SK-N-SH treated with all-trans-retinoic acid at 6 μM for 48 hours (cell line): Measurements from ENCODE around the gene MTCL1.

Experiments used
- ARNTL ChIP-seq: fragments of 450-650 bp; formaldehyde crosslinking; IDR thresholded peaks from 2 replicates; pipeline ENCODE4 v1.5.0; 2020; ENCODE audit warnings: low read depth, mild to moderate bottlenecking, moderate library complexity, borderline replicate concordance
- ESRRG ChIP-seq: fragments of 250-450 bp; sonication (Bioruptor Pico); IDR thresholded peaks from 2 replicates; pipeline ENCODE4 v1.6.1; 2021; ENCODE audit warnings: mild to moderate bottlenecking
- POU6F1 ChIP-seq: fragments of 250-450 bp; sonication (Bioruptor Pico); IDR thresholded peaks from 2 replicates; pipeline ENCODE4 v1.8.0; 2021; ENCODE audit warnings: low read depth, mild to moderate bottlenecking, moderate library complexity, borderline replicate concordance
- RARB ChIP-seq: fragments of 250-450 bp; sonication (Bioruptor Pico); IDR thresholded peaks from 2 replicates; pipeline ENCODE4 v1.8.0; 2021; ENCODE audit warnings: mild to moderate bottlenecking, moderate library complexity
- ZFP3 ChIP-seq: fragments of 250-450 bp; sonication (Bioruptor Pico); IDR thresholded peaks from 2 replicates; pipeline ENCODE4 v1.5.0; 2020; ENCODE audit warnings: mild to moderate bottlenecking, moderate library complexity
- TF ChIP-seq, protein P1 (sequence below): fragments of 250-450 bp; sonication (Bioruptor Pico); IDR thresholded peaks from 2 replicates; pipeline ENCODE4 v1.8.0; 2020; ENCODE audit warnings: mild to moderate bottlenecking, moderate library complexity, borderline replicate concordance
- TF ChIP-seq, protein P2 (sequence below): fragments of 250-450 bp; sonication (Bioruptor Pico); IDR thresholded peaks from 2 replicates; pipeline ENCODE4 v1.5.1; 2020; ENCODE audit warnings: low read depth, mild to moderate bottlenecking, moderate library complexity

DNA sequence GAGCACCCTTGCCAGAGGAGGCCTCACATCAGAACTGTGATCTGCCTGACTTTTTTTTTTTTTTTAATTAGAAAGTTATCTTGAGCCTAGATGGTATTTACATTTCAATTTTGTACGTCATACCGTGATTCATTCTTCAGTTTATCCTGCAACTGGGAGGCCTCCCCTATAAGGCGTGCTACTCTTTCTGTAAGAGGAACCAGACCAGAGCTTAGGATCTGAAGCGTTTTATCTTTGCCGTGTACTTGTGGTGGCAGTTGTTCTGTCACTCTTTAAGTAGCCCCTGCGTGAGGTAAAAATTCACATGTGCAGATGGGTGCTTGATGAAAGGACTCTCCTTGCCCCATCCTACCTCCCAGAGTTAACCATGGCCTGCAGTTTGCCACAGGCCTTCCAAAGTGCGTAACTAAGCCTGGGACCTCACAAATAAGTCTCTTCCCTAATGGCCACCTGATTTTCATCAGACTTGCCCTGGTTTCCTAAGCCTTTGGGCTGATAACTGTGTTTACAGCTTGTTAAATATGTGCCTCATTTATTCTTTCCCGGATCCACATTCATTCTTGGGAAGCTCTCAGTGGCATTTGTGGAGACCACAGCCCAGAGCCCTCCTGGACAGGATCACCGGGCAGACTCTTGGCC lies 96.0 kb downstream of the MTCL1 start:
- TF ChIP-seq, protein P1, sequence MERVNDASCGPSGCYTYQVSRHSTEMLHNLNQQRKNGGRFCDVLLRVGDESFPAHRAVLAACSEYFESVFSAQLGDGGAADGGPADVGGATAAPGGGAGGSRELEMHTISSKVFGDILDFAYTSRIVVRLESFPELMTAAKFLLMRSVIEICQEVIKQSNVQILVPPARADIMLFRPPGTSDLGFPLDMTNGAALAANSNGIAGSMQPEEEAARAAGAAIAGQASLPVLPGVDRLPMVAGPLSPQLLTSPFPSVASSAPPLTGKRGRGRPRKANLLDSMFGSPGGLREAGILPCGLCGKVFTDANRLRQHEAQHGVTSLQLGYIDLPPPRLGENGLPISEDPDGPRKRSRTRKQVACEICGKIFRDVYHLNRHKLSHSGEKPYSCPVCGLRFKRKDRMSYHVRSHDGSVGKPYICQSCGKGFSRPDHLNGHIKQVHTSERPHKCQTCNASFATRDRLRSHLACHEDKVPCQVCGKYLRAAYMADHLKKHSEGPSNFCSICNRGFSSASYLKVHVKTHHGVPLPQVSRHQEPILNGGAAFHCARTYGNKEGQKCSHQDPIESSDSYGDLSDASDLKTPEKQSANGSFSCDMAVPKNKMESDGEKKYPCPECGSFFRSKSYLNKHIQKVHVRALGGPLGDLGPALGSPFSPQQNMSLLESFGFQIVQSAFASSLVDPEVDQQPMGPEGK (CRISPR knock-in tag): no peak
- TF ChIP-seq, protein P2, sequence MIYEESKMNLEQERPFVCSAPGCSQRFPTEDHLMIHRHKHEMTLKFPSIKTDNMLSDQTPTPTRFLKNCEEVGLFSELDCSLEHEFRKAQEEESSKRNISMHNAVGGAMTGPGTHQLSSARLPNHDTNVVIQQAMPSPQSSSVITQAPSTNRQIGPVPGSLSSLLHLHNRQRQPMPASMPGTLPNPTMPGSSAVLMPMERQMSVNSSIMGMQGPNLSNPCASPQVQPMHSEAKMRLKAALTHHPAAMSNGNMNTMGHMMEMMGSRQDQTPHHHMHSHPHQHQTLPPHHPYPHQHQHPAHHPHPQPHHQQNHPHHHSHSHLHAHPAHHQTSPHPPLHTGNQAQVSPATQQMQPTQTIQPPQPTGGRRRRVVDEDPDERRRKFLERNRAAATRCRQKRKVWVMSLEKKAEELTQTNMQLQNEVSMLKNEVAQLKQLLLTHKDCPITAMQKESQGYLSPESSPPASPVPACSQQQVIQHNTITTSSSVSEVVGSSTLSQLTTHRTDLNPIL (CRISPR knock-in tag): no peak
- TF ChIP-seq ESRRG (CRISPR knock-in tag): no peak
- no peak for TF ChIP-seq RARB (CRISPR knock-in tag)
- no peak for TF ChIP-seq ARNTL (CRISPR knock-in tag)
- TF ChIP-seq ZFP3 (CRISPR knock-in tag): no peak
- no peak for TF ChIP-seq POU6F1 (CRISPR knock-in tag)
